Stimulated activated CD8-positive, alpha-beta memory T cell treated with anti-CD3 and anti-CD28 coated beads, Interleukin-15, amount 100 ng/mL, for 24 hours (primary cell): ENCODE results near the gene SERGEF.

ENCODE experiments used
- DNase-seq: peaks from one replicate; pipeline ENCODE4 v3.0.0-alpha.2; 2020; ENCODE audit warnings: low read depth

Gene SERGEF

DNA sequence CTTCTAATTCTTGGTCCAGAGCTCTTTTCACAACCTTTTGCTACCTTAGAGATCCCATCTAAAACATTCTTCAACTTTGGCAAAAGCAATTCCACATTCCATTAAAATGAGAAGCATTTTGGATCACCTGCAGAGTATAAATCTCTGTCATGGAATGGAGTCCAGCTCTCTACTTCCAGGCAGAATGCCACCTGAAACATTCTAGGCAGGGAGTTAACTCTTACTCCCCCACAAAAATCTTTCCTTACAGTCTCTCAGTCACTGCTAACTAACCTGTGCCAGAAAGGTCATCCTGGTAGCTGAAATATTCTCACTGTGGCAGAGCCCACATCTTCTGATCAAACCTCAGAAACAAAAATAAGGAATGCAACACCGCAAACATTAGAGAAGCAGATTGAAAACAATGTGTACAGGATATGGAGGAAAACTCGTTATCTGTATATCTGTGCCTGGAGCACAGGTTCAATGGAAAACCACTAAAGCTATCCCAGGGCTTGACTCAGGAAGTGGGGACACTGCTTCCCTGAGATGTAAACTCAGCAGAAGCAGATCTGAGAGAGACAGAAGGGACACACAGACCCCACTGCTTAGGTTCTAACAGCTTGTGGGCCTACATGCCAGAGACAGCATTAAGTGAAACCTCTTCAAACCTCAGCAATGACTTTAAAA, 199.3 kb downstream of the SERGEF start:
- DNase-seq = no peak

- no peak for DNase-seq
These were observed 200.0 kb downstream of the SERGEF start for GRCh38 chr11:17812865-17813187.

- no peak for DNase-seq
These were observed 200.6 kb downstream of the SERGEF start for GRCh38 chr11:17812091-17812864.

DNA sequence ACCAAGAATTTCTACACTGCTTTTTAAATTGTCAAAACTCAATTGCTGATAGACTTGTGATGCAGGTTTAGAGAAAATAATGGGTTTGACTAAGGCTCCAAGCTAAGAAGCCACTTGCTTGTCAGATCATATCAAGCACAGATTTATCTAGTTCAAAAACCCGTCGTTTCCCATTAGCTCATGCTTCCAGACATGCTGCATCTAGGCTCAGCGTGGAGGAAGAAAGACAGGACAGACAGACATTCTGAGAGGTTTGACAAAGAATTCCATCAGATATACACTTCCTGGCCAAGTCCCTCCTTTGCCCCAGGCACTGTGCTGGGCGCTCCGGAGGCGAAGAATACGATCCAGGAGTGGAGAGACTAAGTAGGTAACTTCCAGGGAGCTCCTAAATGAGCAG, 201.5 kb downstream of the SERGEF start:
- no peak for DNase-seq

DNA sequence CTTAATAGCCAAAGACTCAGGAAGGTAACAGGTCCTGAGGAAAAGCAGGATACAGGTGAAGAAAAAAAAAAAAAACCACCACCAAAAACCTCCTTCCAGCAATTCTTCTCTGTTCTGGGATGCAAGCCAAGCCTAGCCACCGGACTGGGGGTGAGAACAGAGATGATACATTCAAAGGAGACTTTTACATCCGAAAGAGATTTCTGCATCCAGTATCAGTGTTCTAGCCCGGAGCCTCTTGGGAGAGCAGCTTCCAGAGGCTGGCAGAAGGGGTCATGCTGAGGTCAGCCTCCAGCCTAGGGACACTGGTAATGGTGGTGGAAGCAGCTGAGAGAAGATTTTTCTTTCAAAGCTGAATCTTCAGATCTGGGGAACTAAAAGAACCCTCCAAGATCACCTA, 202.1 kb downstream of the SERGEF start:
- DNase-seq = no peak

GRCh38 chr11:17810041-17810440, 202.8 kb downstream of the SERGEF start:
- no peak for DNase-seq

GRCh38 chr11:17807034-17807433, 205.8 kb downstream of the SERGEF start:
- DNase-seq = no peak

DNA sequence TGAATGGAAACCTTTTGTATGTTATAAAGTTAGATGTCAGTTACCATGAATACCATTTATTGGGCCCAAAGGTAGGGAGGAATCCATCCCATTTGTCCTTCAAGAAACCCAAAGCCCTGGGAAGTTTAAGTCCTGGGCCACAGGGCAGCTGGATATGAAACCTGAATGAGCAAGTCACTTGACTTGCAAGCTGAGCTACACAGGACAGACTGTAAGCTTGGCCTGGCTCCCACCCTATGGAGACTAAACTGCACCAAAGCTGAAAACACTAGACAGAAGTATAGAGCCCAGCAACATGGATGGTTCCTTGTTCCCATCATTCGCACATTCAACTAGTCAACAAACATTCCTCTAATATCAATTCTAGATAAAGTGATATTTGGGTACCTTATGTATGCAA, 207.0 kb downstream of the SERGEF start:
- DNase-seq = no peak

DNA sequence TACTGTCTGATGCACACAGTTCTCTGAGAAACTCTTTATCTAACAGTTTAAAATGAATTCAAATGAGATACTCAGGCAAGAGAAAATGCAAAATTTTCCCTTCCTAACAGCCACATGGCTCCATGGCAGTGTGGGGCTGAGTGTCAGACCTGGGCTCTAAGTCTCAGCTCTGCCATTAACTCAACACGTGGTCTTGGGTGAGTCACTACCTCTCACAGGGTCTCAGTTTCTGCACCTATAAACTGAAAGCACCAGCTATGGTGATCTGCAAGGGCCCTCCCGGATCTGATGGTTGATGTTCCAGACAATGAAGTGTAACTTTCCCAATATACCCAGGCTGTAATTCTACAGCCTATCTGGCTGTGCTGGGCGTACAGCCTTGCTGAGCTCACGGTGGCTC, 207.8 kb downstream of the SERGEF start:
- no peak for DNase-seq

GRCh38 chr11:17803754-17804334, 209.0 kb downstream of the SERGEF start:
- DNase-seq = no peak

DNA sequence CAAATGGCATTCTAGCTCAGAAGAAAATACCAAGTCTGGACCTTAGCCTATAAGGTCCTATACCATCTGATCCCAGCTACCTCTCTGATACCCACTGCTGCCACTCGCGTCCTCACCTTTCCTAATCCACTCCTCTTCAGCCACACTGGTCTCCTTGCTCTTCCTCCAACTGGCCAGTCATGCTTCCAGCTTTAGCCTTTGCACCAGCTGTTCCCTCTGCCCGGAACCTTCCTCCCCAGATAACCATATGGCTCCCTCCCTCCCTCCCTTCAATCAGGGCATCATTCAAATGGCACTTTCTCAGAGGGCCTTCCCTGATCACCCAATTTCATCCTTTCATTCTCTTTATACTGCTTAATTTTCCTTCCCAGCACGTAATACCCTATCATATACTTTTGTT, 210.4 kb downstream of the SERGEF start:
- DNase-seq = no peak

- DNase-seq = no peak
These were observed 211.7 kb downstream of the SERGEF start for GRCh38 chr11:17801166-17801565.

DNA sequence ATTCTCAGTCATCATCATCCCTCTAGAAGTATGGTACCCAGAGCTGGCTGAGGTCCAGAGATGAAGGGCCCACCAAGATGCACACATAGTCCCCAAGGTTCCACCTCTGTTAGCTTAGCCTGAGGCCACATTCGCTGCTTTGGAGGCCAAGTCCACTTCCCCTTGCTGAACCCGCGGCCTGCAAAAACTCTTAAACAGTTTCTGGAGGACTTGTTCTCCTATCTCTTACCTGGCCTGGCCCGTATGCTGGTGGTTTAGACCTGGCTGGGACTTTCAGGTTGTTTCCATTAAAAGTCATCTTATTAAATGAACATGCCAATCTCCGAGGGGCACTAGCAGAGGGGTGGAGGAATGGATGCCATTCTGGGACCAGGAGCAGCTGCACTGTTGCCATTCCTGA, 213.7 kb downstream of the SERGEF start:
- DNase-seq = no peak

DNA sequence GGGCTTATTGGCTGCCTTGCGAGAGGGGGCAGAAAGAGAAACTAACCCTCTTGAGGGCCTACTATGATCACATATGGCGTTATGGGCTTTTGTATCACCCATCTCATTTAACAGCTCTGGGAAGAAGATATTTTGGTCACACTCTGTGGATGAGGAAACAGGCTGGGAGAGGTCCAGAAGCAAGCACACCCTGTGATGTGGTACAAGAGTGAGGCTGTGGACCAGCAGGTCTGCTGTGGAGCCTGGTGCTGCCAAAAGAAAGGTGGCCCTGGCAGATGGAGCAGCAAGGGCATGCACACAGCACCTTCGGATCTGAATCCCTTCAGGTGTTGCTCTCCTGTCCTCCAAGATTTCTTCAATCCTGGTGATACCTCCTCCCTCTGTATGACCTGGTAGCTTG, 214.1 kb downstream of the SERGEF start:
- no peak for DNase-seq

- DNase-seq = no peak
These were observed 214.6 kb downstream of the SERGEF start for GRCh38 chr11:17798253-17798652.

- DNase-seq = no peak
These were observed 216.7 kb downstream of the SERGEF start for GRCh38 chr11:17796154-17796553.

GRCh38 chr11:17794981-17795380, 217.9 kb downstream of the SERGEF start:
- no peak for DNase-seq

DNA sequence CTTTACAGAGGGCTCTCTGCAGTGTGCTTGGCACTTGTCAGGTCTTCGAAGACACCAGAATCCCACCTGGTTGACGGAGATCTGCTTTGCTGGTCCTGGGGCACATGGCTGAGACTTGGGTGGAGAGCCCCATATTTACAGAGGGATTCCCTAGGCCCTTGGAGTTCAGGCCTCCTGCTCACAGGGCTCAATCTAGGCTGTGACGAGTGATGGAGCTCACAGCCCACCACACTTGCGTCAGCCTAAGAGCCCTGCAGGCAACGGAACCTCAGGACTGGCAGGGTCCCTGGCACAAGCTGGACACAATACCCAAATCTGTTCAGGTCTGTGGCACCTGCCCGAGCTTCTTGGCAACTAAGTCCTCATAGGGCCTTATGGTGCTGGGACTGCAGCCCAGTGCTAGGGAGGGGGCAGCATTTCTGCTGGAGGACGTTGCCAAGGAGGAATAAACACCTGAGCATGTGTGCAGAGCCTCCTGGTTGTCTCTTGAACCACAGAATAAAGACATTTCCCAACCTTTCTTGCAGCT, 219.1 kb downstream of the SERGEF start:
- no peak for DNase-seq

DNA sequence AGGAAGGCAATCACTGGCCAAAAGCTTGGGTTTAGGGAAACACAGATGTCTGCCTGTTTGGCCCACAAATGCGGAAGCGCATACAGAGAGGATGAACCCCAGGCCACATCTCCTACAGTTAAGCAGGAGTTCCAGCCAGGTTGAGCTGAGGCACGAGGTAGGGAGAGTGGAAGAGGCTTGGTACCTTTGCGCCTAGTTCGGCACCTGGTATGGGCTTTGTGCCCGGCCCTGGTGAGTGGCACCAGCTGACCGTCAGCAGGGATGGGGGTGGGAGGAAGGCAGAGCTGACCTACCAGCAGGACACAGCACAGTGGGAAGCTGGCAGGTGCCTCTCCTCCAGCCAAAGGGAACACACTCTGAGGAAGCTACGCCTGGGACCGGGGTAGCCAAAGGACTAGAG, 220.7 kb downstream of the SERGEF start:
- DNase-seq = no peak

DNA sequence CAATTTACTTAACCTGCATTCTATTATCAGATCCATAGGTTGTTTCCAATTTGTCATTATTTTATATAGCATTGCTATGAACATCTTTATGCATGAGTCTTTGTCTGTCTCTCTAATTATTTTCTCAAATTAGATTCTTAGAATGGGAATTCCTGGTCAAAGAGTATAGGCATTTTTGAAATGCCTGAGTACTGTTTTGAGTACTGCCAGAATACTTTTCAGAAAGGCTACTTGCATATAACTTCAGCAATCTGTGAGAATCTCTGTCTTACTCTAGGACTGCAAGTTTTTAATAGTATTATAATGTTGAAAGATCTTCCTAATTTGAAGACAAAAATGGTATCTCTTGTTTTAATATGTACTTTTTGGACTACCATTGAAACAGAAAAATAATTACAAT, 221.7 kb downstream of the SERGEF start:
- DNase-seq = no peak

GRCh38 chr11:17790453-17790852, 222.4 kb downstream of the SERGEF start:
- DNase-seq = no peak

DNA sequence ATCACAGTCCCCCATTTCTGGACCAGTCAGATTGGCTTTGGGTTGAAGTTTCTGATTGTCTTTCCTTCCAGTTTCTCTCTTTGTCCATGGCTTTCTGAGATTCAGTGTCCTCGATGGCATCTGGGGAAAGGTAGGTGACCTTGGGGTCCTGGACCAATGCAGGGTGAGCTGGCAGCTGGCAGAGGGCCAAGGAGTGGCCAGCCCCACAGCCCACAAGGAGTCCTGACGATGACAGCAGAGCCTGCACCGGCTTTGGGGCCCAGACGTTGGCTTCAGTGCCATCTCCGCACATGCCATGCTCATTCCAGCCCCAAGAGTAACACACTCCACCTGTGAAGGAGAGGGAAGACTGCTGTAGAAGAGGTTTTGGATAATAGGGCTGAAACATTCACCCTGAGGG, 224.8 kb downstream of the SERGEF start:
- DNase-seq = no peak

DNA sequence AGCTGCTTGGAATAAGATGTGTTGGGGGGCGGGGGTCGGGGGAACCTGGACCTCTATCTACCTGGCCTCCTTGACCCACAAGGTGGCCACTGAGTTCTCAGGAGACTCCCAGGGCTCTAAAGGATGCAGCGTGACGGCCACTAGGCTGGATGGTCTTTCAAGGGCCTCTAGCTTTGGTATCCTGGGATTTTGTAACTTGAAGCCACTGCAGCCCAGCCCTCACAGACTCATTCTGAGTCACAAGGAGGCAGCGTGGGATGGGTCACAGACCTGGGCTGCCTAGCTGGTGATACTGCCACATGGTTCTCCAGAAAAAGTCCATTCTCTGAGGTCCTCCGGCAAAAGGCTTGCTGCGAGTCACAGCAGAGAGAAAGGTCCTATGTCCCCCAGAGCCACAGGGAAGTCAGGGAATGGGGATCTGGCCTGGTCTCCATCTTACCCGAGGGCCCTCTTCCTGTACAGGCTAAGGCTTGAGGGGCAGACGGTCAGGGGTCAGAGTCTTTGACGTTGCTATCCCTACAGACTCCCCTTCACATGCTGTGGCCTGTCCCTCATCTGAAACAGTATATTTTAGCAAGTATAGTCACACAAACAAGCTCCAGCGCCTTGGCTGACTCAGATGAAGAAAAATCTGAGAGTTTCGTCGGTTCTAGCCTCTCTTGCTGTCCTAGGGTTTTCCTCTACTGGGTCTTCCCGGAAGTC, 225.9 kb downstream of the SERGEF start:
- no peak for DNase-seq
